Measurements from ENCODE around the gene RPS21.

RPS21 gene

DNA sequence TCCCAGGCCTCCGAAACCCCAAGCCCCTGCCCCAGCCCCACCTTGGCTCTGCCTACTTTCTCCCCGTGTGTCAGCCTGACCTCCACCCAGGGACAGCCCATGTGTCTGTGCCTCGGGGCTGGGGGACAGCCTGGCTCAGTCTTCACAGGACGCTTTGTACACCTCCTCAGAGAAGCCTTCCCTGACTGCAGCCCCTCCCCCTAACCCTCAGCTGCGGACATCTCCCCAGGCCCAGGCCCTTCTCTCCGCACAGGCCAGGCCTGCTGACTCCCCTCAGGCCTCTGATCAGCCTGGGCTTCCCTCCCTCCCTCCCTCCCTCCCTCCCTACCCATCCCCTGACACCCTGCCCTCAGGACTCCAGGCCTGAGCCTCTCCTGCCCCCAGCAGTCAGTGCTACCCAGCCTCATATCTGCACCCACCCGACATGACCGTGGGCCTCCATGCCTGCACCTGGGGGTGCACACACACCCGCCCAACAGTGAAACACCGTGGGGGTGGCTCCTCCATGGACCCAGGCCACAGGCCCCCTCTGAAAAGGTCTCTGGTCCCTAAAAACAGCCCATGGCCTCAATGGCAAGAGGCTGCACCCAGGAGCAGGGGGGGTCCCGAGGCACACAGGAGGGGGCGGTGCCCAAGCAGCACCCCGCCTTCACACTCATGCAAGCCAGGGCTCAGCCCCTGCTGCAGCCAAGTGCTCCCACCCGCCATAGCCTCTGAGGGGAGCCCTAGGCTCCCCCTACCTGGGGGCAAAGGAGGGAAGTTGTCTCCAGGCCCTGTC, 32.7 kb upstream of the RPS21 start:
- DNase-seq (ENCODE audit: low read depth): no peak

DNA sequence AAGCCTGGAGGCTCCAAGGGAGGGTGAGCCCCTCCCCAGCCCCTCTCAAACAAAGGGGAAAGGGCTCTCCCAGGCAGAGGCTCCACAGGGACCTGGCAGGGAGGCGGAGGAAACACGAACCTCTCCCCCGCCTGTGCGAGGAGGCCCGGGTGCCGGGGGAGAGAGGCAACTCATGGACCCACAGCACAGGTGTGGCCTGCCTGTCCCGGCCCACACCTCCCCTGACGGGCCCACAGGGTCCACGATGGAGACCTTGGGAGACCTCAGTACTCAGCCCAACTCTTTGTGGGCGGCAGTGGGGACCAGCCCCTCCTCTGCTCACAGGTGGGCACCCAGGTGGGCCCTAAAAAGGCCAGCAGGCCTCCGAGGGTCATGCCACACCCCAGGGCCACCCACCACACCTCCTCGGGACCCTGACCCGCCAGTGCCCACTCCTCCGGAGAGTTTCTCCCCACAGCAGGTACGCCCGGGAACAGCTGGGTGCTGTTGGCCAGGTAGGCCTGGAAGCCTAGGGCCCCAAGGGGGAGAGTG, 32.0 kb upstream of the RPS21 start:
- DNase-seq (ENCODE audit: low read depth): no peak

DNA sequence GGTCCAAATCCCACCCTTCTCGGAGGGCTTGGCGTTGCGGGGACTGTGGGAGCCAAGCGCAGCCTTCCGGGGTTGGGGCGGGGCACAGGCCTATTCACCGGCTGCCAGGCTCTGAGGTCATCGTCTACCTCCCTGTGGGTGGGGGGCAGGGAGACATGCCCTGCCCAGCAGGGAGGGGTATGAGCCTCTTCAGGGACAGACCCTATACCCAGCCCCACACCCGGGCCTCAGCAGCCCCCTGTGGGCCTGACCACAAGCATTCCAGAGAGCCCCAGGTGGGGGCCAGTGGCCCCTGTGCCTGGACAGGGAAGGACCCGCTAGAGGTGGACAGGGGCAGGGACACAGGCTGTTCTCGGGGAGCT, 31.4 kb upstream of the RPS21 start:
- DNase-seq (ENCODE audit: low read depth): no peak

DNA sequence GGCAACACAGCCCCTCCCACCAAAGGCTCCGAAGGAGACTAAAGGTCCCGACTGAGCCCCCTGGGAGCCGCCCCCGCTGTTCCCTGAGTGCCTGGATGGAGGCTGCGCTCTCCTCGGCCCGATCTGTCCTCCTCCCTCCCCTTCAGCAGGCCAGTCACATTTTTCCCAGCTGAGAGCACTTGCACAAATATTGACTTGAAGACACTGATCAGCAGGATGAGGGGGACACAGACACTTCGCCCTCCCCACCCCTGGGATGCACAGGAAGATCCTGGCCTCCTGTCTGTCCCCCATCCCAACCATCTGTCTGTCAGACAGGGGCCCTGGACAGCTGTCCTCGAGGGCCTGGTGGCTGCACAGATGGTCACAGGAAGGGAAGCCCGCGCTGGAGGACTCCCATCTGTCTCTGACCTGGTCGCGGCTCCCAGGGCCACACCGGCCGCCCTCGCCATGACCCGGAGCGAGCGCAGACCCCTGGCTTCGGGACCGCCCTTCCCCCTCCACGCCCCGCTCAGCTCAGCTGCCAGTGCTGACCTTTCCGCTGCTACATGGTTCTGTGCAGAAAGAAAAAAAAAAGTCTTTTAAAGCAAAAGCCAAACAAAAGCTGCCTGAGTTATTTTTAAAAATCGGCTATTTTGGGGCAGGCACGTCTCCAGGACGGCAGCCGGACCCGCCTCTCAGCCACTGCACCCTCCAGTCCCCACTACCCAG, 30.9 kb upstream of the RPS21 start:
- no peak for DNase-seq (ENCODE audit: low read depth)

DNA sequence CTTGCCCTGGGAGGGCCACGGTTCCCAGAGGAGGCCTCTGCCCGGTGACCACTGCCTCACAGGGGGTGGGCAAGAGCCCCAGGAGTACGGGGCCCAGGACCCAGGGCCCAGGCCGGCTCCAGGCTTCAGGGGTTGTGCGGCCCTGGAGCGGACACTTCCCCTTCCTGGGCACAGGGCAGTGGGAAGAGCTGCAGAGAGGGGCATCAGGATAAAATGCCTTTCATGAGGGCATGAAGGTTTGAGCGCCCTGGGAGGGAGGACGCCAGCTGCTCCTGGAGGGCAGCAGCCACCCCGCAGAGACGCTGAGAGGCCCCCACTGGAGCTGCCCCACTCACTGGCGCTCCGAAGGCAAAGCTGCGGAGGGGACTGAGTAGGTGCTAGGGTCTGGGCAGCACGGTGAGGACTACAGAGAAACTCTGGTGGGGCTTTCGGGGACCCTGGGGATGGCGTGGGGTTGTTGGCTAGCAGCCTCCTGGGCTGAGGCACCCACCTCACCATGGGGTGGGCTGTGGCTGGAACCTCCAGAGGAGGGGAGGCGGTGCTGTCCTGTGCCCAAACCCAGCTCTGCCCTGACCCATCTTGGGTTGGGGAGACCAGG, 30.2 kb upstream of the RPS21 start:
- DNase-seq (ENCODE audit: low read depth): no peak

DNA sequence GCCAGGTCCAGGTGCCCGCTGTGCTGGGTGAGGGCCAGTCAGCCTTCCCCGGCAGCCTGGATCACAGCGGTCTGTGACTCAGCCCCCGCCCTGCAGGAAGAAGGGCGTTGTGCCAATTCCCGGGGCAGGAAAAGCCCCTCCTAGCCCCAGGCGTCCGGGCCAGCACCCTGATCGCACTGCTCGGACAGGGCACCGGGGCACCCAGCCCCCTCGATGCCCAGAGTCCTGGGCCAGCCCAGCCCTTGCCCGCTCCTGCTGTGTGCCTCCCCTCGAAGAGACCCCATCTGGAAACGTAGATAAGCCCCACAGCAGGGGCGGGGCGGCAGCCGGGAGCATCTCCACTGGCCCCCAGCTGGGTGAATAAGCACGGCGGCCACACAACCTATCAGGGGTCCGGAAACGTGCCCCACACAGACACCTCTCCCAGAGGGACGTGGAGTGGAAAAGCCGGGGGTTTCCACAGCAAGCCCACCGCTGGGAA, 29.7 kb upstream of the RPS21 start:
- DNase-seq (ENCODE audit: low read depth): no peak

DNA sequence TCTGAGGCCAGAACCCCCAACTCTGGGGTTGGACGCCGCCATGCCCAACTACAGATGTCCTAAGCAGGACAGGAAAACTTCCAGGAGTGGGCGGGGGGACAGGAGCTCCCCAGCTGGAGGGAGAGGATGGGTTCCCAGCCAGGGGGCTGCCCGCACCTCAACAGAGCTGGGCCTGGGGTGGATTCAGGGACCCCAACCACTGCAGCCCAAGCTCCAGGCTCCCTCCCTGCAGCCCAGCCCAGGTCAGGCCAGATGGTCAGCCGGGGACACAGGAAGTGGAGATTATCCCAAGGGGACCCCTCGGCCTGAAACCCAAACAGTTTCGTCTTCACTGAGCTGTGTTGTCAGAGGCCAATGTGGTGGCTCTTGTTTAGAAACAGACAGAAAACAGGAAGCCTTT, 29.2 kb upstream of the RPS21 start:
- DNase-seq (ENCODE audit: low read depth): no peak

DNA sequence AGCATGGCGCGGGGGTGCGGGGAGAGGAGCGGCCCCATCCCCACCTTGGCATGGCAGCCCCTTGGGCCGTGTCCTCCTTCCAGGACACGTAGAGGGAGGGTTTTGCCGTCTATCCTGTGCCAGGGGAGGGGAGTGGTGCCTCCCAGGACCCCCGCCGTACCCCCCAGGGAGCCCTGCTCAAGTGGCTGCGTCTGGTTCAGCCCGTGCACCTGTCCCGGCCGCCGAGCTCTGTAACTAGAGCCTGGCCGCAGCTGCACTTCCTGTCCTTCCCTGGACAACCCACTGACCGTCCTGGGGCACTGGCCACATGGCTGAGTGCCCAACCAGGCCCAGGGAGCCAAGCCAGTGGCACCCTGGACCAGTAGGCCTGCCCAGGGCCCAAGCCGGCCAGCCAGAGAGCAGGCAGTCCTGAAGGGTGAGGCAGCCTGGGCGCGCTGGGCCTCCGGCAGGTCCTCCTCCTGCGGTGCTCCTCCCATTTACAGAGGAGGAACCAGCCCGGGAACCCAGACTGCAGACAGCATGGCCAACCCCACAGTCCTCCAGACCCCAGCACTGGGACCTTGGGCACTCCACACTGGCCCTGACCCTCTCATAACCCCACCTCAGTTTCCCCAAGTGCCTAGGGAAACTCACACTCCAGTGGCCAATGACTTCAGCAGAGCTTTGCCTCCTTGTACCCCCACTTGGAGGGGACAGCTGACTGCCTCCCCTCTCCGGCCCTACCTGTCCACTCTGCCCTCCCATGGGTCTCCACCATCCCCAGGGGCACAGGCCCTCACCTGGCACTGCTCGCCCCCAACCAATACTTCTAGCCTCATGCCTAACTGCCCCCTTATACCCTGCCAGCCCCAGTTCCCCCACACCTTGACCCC, 28.5 kb upstream of the RPS21 start:
- no peak for DNase-seq (ENCODE audit: low read depth)

DNA sequence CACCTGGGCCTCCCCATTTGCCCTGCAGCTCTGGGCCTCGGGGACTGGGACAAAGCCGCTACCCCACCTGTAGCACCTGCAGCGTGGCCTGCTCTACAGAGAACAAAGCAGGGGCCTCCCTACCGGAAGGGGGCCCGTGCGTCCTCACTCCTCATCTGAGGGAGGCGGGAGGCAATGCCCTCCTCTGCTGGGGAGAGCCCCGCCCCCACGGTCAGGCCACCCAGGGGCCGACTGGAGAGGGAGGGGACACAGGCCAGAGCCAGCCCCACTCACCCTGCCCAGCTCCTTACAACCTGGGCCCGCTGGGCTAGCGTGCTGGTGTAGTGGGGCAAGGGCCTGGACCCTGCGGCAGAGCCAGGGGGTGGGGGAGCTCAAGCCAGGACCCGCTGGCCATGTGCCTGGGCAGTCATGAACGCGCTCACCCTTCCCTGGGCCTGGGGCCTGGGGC, 27.8 kb upstream of the RPS21 start:
- DNase-seq (ENCODE audit: low read depth): no peak

DNA sequence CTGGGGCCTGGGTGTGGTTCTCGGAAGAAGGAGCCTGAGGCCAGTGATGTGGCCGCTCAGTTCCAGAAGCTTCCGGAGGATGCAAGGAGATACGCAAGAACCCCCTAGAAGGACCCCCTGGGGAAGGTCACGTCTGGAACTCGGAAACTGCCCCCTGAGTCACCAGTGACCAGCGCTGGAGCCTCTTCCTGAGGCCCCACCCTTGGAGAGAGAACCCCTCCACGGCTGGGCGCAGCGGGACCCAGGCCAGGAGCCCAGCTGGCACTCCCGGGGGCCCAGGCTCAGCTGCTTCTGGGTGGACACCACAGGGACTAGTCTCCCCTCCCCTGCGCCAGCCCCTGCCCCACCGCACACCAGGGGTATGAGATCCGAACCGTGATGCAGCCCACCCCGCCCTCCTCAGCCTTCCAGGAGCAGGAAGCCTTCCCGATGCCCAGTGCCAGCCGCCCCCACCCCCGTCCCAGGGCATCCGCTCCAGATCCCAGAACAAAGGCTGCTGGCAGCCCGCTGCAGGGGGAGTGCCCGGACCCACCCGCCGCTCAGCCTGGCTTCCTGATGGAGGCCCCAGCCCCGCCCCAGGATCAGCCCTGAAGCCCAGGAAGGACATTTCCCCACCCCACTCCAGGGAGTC, 27.3 kb upstream of the RPS21 start:
- DNase-seq (ENCODE audit: low read depth): no peak

DNA sequence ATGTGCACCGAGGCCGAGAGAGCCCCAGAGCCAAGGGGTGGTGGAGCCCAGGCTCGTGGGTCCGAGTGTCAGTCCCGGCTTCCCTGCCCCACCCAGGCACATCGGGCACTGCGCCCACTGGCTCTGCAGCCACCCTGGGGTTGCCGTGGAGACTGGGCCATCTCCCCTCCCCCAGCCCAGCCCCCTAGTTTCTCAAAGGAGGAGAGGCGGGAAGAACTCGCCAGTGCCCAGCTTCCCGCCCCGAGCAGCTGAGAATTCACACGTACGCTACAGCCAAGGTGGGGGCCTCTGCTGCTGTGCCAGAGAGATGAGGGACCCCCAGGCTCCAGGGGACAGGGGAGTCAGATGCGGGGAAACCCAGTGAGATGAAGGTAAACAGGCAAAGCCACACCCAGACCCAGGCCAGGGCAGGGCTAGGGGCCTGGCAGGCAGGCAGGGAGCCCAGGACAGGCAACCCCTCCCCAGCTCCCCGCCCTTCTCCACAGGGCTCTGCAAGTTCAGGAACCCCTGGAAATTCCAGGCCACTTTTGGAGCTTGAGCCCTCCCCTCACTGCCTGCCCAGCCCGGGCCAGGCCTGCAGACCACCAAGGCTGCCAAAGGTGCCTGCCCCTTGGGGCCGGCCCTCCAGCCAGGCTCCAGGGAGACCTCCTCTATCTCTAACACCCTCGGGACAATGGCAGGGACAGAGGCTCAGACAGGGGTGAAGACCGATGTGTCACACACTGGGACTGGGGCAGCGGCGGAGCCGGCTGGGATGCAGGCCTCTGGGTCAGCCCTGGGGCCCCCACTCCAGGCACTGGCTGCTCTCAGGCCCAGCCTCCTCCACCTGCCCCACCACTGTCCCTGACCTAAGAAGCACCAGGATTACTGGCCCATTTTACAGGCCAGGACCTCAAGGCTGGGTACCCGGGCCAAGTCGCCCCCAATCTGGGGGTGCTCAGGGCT, 25.8 kb upstream of the RPS21 start:
- DNase-seq (ENCODE audit: low read depth): no peak

DNA sequence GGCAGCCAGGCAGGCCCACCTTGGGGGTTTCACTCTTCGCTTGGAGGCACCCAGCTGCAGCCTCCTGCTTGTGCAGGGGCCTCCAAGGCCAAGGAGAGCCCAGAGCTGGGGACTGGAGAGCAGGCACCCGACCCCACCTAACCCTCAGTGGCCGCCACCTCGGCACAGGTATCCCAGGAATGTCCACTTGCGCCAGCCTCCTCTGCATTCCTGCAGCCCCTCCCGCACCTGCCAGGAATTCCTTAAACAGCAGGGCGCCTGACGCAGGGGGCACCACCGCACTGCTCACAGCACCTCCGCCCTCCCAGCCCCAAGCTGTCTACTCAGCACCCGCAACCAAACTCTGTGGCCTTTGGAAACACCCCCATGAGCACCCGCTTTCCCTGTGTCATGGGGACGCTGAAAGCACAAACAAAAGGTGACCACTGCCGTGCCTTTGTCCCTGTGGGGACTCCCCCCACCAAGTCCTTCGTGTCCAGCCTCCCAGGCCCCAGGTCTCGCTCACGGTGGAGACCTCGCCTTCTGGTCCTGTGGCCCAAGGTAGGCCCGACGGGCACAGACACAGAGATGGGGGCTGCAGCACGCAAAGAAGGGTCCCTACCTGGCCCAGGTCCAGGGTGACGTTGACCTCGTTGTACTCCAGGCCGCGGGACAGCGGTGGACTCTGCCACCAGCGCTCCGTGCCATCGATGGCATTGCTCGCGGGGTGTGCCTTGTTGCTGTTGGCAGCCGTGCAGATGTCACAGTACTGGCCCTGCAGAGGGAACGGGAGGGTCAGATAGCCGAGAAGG, 24.9 kb upstream of the RPS21 start:
- no peak for DNase-seq (ENCODE audit: low read depth)

DNA sequence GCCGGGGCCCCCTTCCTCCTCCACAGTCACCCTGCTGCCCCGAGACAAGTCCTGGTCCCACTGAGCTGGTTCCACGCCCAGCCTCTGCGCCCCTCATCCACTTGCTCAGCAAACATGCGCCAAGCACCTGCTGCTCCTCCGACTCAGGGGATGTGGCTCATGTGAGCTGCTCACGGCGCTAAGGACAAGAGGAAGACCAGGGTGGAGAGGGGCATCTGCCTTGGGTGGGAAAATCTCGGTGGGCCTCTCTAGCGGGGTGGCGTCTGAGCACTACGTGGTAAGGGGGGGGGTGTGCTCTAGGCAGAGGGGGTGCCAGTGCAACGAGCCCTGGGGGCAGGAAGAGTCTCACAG, 24.3 kb upstream of the RPS21 start:
- DNase-seq (ENCODE audit: low read depth): no peak

DNA sequence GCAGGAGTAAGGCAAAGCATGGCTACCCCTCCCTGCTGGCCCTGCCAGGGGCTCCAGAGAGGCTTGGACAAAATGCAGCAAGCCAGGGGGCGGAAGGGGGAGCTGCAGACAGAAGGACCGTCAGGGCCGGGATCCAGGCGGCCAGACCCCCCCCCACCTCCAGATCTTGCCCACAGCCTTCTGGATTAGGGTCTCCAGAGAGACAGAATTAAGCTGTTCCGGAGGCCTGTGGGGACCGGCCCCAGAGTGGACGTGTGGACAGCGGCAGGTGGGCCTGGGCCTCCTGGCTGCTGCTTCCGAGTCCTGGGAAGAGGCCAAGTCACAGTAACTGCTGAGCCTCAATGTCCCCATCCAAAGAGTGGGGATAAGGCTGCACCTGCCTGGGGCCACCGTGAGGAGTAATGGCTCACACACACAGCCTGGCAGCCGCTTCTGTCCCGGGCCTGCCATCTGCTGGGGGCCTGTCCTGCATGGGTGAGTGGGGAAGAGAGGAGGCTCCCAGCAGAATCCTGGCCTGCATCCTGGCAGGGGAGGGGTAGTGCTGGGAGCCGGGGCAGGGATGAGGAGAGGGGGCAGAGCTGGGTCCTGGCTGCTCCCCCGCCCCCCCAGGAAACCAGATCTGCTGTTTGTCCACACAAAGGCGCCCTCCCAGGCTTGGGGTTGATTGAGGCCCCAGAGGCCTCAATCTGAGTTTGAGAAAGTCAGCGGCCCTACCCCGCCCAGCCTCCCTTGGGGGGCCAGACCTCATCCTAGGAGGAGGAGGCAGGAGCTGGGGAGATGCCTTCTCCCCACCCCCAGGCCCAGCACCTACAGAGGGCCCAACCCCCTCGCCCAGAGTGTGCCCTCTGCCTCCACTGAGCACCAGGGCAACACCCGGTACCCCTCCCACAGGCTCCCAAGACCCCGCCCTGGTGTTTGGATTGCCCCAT, 23.6 kb upstream of the RPS21 start:
- DNase-seq (ENCODE audit: low read depth): no peak

DNA sequence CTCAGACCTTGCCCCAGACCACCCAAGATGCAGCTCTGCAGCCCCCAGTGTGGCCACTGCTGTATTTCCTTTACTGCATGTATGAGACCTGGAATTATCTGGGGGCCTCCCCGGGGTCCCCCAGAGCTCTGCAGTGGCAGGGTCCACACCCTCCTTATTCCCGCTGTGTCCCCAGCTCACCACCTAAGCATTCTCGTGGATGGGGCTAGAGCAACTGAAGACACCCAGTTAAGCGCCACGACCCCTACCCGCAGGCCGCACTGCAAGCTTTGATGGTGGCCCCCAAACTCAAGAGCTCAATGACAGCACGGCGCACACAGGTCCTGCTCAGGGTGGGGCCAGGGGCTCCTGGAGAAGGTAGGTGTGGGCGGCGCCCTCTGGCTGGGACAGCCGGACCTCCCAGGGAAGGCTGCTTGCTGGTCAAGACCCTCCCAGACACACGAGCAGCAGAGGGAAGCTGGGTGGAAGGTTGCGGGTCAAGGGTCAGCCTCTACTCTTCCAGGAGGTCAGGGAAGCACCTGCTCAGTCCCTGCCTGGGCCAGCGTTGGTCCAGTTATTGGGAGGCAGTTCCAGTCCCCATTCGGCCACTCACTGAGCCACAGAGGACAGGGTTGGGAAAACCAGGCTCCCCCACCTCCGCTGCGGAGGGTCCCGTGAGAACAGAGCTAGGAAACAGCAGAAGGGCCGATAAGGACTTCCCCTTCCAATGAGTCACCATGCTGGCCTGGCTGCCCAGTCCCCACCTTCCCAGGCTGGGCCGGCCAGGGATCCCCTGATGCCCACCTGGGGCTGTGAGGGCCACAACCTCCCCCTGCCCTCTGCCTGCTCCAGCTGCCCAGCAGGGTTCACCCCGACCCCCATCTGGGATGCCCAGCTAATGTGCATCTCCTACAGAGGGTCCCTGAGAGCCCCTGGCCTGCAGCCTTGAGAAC, 22.7 kb upstream of the RPS21 start:
- DNase-seq (ENCODE audit: low read depth): no peak

DNA sequence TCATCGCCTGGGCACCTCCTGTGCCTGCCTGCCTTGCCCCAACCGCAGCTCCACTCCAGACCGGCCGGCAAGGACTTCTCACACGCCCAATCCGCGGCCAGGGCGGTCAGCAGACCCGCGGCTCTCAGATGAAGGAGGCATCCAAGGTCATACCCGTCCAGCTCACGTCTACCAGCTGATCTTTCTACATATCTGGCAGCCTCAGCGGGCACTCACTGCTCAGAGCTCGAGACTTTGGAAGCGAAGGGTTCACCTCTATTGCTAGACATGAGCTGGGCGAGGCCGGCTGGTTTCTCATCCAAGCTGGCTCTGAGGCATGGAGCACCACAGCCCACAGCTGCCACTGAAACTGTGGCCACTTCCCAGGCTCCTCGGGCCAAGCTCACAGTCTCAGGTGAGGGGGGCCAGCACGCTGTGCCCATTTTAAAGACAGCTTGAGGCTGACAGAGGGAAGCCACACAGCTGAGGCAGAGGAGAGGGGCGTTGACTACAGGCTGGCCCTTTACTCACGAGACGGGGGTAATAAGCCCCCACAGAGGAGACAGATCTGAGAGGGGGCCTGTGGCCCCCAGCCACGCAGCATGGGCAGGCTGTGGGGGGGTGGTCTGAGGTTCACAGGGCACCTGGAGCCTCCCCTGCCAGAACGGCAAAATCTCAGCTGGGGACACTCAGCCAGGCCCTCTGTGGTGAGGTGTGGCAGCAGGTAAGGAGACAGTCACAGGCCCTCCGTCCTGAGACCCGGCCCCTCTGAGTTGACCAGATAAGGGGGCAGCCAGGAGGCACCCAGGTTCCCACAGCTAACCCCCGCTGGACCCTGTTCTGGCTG, 21.8 kb upstream of the RPS21 start:
- no peak for DNase-seq (ENCODE audit: low read depth)

Data from non-pigmented ciliary epithelial cell (primary cell).